SIG-M5 treated with dmso at 0.1 percent for 504 hours (cell line): ENCODE measurements around the gene ONECUT3.
"Not testable (repeated sequence)": the region's sequence is repeated elsewhere in the genome, so short reads cannot be mapped to it uniquely, and the experiment has no call there.

Source experiments
- DNase-seq: peaks from one replicate; lab custom pipeline; 2025; ENCODE audit not compliant: unreplicated experiment; lab: John Stamatoyannopoulos, UW

Gene ONECUT3

DNA sequence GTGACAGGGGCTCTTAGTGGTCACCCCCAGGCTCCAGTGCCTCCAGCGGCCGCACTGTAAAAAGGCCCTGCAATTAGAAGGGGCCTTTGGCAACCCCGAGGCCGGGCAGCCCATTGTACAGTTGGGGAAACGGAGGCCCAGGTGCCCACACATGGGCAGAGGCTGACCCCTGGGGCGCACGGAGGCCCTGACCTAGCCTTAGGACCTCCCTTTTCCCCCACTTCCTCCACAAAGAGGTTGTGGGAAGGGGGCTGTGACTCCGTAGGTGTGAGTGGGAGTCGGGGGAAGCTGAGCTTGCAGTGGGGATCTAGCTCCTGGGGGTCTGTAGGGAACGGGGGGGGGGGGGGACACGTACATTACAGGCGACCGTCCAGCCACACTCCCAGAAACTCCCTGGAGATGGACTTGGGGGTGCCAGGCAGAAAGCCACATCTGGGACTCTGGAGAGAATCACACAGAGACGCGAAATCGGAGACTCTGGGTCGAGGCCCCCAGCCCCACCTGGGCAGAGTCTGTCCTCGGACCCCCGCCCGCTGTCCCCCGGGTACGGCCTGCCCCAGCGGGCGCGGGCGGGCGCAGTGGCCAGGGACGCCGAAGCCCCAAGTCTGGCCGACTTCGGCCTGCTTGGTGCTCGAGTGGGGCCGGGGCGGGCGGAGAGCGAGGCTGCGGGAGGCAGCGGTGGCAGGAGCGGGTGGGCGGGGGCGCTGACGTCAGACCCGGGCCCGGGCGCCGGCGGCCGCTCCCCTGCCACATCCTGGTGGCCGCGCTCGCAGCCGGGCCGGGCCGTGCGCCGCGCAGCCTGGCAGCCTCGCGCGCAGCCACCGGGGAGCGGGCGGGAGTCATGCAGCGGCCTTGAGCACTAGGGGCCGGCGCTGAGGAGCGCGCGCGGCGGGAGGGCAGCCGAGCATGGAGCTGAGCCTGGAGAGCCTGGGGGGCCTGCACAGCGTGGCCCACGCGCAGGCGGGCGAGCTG, at the start of gene ONECUT3:
ONECUT3 (plus strand) TSS at position 750 of the 972 bp plus-strand sequence; CDS start at position 907, 157 bp downstream.
- DNase-seq = no peak

DNA sequence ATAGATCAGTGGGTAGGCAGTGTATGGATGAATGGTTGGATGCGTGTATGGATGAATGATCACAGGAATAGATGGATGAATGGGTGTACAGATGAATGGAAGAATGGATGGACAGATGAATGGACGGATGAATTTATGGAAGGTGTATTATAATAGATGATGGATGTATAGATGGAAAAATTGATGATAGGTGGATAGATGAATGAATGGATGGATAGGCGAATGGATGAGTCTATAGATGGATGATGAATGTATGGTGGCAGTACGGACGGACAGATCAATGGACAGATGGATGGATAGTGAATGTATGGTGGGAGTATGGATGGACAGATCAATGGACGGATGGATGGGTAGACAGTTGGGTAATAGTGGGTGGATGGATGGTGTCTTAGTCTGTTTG, 49.0 kb upstream of the ONECUT3 start:
- no peak for DNase-seq

DNA sequence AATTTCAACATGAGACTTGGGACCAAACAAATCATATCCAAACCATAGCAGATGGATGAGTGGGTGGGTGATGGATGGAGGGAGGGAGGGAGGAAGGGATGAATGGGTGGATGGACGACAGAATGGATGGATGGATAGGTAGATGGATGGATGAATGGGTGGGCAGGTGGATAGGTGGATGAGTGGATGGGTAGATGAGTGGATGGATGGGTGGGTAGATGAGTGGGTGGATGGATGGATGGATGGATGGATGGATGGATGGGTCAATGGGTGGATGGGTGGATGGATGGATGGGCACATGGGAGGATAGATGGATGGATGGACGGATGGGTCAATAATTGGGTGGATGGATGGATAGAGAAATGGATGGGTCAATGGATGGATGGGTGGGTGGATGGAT, 47.9 kb upstream of the ONECUT3 start:
- no peak for DNase-seq

DNA sequence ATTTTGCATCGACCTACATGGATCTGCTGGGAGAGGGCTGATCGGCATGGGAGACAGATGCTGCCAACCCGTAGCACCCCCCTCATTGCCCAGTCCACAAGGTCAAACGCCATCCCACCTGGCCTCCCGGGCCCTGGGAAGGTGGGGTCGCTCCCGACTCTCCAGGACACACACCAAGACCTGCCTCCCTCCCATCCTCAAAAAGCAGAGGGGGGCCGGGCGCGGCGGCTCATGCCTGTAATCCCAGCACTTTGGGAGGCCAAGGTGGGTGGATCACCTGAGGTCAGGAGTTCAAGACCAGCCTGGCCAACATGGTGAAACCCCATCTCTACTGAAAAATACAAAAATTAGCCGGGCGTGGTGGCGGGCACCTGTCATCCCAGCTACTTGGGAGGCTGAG, 46.7 kb upstream of the ONECUT3 start:
- not testable (repeated sequence) for DNase-seq

DNA sequence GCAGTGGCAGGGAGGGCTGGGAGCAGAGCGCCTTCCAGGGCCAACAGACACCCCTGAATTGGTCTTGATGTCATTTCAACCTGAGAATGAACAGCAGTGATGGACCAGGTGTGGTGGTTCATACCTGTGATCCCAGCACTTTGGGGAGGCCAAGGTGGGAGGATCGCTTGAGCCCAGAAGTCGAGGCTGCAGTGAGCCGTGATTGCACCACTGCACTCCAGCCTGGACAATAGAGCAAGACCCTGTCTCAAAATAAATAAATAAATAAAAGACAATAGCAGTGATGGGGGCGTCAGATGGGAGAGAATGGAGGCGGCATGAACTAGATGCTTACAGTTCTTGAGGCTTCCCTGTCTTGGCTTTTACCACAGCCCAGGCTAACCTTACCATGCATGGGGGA, 46.1 kb upstream of the ONECUT3 start:
- DNase-seq = no peak

DNA sequence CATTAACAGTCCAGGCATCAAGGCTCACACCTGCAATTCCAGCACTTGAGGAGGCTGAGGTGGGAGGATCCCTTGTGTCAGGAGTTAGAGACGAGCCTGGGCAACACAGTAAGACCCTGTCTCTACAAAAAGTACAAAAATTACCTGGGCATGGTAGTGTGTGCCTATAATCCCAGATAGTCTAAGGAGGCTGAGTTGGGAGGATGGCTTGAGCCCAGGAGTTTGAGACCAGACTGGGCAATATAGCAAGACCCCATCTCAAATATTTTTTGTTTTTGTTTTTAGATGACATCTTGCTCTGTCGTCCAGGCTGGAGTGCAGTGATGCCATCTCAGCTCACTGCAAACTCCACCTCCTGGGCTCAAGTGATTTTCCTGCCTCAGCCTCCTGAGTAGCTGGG, 40.1 kb upstream of the ONECUT3 start:
- no peak for DNase-seq

DNA sequence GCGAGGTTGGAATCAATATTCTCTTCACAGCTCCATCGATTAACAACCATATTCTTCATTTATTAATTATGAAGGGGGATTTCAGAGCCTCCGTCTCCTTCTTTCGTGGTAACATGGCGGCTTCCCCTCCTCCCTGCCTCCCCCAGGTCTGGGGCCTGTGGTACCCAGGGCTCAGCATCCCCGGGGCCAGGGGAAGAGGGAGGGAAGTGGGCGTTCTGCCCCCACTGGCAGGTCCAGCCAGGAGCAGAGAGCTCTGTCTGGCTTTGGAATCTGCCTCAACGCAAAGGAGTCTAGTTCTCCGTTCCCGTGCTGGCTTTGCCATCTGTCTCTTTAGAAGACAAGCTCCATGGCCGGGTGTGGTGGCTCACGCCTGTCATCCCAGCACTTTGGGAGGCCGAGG, 37.8 kb upstream of the ONECUT3 start:
- DNase-seq = no peak

DNA sequence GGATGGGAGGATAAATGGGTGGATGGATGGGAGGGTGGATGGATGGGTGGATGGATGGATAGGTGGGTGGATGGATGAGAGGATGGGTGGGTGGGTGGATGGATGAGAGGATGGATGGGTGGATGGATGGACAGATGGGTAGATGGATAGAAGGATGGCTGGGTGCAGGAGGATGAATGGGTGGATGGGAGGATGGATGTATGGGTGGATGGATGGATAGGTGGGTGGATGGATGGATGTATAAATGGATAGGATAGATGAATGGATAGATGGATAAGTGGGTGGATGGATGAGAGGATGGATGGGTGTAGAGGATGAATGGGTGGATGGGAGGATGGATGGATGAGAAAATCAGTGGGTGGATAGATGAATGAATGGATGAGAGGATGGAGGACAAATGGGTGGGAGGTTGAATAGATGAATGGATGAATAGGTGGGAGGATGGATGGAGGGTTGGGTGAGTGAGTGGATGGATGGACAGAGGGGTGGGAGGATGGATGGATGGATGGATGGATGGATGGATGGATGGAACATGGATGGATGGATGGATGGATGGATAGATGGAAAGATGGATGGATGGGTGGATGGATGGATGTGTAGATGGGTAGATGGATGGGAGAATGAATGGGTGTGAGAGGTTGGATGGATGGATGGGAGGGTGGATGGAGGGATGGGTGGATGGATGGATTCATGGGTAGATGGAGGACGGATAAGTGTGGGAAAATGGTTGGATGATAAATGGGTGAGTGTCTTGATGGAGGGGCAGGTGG, 35.9 kb upstream of the ONECUT3 start:
- DNase-seq = no peak

DNA sequence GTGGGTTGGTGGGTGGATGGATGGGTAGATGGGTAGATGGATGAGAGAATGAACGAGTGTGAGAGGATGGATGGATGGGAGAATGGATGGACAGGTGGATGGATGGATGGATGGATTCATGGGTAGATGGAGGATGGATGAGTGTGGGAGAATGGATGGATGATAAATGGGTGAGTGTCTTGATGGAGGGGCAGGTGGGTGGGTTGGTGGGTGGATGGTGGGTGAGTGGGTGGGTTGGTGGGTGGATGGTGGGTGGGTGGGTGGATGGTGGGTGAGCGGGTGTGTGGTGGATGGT, 35.4 kb upstream of the ONECUT3 start:
- DNase-seq = no peak

DNA sequence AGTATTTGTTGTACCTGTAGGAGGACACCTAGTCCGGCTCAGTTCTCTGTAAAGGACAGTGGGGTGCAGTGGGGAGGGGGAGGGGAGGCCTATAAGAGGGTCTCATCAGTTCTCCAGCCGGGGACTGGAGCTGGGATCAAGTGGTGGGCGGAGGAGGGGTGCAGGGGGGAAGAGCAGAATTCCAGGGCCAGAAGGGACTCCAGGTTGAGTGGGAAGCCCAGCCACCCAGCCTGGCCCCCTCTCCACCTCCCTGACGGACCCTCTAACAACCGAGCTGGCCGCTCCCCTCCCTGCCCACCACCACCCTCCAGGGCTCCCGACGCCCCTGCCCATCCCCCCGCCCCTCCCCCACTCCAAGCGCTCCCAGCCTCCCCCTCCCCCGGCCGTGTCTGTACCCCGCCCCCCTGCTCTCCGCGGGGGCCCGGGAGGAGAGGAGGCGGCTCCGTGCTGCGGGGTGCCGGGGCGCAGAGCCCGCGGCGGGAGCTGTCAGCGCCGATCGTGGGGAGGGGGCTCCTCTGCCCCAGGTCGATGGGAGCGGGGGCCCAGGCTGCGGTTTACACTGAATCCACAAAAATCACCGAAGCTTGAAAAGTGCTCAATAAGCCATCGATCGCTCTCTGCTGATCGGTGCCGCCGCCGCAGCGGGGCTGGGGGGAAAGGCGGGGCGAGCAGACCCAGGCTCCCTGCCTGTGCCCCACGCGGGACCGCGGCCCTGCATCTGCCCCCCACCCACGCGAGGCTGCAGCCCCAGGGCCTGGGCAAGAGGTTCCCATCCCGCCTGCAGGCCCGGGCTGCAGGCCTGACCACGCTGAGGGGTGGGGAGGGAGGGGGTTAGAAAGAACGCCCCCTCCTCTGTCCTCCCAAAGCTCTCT, 34.6 kb upstream of the ONECUT3 start:
- no peak for DNase-seq

DNA sequence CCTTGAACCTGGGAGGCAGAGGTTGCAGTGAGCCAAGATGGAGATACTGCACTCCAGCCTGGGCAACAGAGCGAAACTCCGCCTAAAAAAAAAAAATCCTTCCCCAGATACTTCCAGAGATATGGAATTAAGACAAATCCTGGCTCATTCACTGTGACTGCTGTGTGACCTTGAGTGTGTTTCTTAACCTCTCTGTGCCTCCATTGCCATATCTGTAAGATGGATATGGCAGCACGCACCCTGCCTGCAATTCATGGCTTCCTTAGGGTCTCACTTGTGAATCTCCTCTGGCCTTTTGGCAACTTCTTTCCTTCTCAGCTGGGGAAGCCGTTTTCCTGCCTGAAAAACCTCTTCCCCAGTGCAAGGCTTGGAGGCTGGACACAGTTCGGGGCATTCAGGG, 33.8 kb upstream of the ONECUT3 start:
- no peak for DNase-seq

DNA sequence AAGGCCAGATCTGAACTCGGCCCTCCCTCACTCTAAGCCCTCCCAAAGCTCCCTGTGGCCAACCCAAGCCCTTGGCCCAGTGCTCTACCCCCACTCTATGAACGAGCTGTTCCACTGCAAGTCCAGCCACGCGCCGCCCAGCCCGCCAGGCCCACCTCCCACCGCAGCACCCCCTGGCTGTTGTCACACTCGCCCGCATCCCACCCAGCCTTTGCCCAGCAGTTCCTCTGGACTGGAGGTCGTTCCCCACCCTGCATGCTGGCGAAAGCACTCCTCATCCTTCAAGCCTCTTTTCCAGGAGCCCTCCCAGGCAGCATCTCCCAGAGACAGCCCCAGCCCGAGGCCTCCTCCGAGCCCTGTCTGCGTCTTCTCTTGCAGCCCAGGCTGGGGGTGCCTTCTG, 33.1 kb upstream of the ONECUT3 start:
- DNase-seq = no peak

DNA sequence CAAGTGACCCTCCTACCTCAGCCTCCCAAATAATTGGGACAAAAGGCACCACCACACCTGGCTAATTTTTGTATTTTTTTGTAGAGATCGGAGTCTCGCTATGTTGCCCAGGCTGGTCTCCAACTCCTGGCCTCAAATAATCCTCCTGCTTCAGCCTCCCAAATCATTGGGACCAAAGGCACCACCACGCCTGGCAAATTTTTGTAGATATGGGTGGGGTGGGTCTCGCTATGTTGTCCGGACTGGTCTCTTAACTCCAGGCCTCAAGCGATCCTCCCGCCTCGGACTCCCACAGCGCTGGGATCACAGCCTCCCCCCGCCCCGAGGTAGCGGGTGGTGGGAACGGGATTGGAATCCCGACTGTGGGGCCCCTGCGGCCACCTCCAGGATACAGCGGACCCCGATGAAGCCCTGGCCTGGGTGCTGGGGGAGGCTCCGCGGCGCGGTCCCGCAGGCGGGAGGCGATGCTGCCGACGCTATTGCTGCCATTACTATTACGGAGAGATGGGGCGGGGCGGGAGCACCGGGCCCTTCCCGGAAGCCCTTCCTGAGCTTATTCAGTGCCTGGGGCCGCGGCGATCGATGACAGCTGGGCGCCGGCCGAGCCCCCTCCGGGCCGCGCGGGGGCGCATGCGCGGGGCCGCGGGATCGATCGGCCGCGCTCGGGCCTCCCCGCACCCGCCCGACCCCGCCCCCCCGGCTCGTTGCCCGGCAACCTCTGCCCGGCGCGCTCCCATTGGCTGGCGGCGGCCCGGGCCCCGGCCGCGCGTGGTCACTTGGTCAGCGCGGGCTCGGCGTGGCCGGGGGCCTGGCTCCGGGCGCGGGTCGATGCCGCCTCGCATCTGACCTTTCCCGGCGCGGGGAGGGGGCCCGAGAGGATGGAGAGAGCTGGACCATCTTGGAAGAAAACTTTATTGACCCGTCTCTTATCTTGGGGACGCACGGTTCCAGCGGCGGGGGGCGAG, 27.9 kb upstream of the ONECUT3 start:
- DNase-seq = no peak

DNA sequence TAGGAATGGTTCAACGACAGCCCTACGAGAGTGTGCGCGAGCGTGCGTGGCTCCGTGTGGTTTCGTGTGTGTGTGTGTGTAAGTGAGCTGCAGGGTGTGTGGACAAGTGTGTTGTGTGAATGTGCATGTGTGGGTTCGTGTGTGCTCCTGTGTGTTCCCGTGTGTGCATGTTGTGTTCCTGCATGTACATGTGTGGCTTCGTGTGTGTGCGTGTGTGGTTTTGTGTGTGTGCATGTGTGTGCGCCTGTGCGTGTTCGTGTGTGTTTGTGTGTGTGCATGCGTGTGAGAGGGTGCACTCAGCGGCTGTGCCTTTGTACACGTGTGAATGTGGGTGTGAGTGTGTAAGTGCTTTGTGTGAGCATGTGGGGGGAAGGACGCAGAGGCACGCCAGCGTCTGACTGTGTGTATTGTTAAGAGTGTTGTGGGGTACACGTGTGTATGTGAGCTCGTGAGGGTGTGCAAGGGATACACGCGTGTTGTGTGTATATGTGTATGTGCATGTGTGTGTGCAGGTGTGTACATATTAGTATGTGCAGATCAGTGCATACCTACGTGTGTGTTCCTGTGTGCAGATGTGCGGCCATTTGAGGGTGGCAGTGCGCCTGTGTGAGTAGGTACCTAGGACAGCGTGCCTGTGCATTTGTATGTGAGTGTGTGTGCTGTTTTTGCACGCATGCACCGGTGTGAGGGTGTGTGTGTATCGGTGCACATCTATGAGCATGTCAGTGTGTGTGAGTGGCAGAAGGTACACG, 24.3 kb upstream of the ONECUT3 start:
- DNase-seq = no peak

DNA sequence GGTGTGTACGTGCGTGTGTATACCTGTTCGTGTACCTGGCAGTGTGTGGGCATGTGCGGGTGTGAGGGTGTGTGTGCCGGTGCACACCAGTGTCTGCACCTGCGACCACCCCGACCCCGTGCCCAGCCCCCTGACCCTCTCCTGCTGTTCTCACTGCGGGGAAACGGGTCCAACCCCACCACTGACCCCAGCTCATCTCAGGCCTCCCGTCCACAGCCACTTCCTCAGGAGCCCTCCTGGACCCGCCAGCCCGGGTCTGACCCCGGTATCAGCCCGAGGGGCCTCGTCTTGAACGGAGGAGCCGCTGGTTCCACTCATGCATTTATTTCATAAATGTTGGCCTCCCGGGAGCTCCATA, 23.8 kb upstream of the ONECUT3 start:
- DNase-seq = no peak

DNA sequence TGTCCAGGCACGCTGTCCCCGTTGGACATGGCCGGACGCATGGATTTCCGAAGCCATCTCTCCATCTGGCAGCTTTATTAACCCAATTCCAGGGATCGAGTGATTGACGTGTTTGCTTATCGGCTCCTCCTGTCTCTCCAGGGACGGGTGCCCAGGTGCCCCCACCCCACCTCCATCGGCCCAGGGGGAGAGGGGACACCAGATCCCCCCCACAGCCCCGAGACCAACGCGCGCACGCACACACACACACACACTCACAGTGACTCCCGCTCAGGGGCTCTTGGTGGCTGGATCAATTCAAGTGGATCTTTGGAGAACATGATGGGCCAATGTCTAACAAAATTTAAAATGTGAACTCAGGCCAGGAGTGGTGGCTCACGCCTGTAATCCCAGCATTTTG, 23.1 kb upstream of the ONECUT3 start:
- no peak for DNase-seq

DNA sequence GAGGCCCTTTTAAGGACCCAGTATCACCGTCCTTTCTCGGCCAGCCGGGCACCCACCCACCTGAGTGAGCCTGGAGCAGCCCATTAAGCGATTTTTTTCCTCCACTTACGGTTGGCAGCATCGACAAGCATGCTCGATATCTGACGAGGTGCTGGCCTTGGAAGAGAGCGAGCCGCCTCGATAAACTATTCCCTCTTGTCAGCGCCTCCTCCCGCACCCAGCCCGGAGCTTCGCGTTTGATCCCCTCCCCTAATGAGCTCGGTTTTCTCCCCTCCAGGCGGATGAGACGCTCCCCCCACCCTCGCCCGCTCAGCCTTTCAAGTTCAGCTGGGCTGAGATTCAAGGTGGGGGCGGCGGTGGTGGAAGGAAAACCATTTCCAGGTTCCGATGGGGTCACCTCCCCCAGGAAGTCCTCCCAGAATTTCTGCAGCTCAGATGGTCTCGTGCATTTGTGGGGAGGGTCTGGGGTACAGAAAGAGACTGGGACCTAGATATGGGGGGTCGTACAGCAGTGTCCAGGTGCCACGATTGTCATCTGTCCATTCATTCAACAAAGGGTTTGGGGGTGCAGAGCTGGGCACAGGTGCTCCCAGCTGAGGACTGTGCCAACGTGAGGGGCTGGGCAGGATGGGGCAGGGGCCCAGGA, 18.9 kb upstream of the ONECUT3 start:
- DNase-seq = no peak

DNA sequence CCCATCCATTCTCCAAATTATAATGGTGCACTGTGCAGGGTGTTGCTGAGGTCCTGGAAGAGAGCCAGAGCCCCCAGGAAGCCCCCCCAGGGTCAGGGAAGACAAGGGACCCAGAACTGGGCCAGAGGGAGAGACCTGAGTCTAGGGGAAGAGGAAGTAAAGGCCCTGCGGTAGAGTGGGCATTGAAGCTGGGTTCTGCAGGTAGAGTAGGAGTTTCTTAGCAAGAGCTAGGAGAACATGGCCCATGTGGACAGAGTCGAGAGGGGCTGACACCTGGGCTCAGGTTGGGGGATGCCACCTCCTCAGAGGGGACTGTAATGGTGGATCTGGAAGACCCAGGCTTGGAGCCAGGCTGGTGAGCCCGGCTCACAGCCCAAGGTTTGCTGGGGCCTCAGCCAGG, 17.0 kb upstream of the ONECUT3 start:
- no peak for DNase-seq

DNA sequence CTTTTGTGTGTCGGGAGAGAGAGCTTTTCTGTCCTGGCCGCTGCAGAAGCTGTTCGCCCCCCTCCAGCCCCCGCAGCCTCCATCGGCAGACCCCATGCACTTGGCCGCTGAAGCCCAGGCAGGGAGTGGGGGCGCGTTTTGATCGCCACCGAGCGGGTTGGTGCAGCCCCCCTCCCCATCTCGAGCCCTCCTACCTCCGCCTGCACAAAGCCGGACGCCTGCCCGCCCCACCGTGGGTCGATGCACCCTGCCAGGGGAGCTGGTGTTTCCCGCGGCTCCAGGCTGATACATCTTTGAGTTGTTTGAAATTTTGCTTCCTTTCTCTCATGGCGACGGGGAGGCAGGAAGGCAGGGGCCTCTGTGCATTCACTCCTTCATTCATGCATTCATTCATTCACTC, 16.4 kb upstream of the ONECUT3 start:
- no peak for DNase-seq
